Nephron progenitor cell (in vitro differentiated cells): ENCODE measurements around the gene EFCAB14.
"Not testable (repeated sequence)": the region's sequence is repeated elsewhere in the genome, so short reads cannot be mapped to it uniquely, and the experiment has no call there.

ENCODE experiments used
- DNase-seq: peaks from one replicate; pipeline ENCODE4 v3.0.0; 2021
- H3K27ac Mint-ChIP-seq: 2 replicates; pipeline ENCODE4 v1.8.0; 2021; ENCODE audit warnings: mild to moderate bottlenecking, moderate library complexity, mixed read lengths
- H3K27me3 Mint-ChIP-seq: 2 replicates; pipeline ENCODE4 v1.8.0; 2021; ENCODE audit warnings: mild to moderate bottlenecking, low read depth, mixed read lengths; ENCODE audit not compliant: poor library complexity
- H3K36me3 Mint-ChIP-seq: 2 replicates; pipeline ENCODE4 v1.8.0; 2021; ENCODE audit warnings: low read depth, mixed read lengths
- H3K4me1 Mint-ChIP-seq: 2 replicates; pipeline ENCODE4 v1.8.0; 2021; ENCODE audit warnings: mixed read lengths
- H3K4me3 Mint-ChIP-seq: 2 replicates; pipeline ENCODE4 v1.8.0; 2021; ENCODE audit warnings: mild to moderate bottlenecking, moderate library complexity, mixed read lengths
- H3K9me3 Mint-ChIP-seq: 2 replicates; pipeline ENCODE4 v1.8.0; 2021; ENCODE audit warnings: mild to moderate bottlenecking, moderate library complexity, mixed read lengths
- TF ChIP-seq, protein P1 (sequence below): fragments of 200-600 bp; sonication (generic); IDR thresholded peaks from 2 replicates; pipeline ENCODE4 v1.5.0; 2021; ENCODE audit warnings: antibody characterized with exemption

EFCAB14 gene

DNA sequence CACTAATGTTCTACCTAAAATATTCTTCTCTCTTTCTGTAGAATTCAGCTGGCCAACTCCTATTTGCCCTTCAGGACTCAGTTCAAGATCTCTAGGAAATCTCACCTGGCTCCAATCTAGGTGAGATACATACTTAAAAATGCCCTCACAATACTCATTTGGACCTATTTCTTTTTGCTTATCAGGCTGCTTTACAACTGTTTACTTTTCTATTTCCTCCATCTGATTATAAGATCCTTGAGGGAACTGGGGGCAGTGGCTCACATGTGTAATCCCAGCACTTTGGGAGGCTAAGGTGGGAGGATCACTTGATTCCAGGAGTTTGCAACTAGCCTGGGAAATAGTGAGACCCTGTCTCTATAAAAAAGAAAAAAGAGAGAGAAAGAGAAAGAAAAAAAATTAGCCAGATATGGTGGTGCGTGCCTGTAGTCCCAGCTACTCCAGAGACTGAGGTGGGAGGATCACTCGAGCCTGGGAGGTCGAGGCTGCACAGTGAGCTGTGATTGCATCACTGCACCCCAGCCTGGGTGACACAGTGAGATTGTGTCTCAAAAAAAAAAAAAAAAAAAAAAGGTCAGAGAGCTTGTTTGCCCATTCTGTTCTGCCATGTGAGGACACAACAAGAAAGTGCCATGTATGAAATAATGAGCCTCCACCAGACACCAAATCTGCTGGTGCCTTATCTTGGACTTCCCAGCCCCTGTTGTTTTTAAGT lies 14.8 kb downstream of the EFCAB14 start:
- peaks cover 45% of the 10 kb centered on the region for H3K36me3 Mint-ChIP-seq
- no peak for DNase-seq
- no peaks in the 10 kb centered on the region for H3K4me1 Mint-ChIP-seq
- H3K27ac Mint-ChIP-seq: no peak overlapping the region
- TF ChIP-seq, protein P1, sequence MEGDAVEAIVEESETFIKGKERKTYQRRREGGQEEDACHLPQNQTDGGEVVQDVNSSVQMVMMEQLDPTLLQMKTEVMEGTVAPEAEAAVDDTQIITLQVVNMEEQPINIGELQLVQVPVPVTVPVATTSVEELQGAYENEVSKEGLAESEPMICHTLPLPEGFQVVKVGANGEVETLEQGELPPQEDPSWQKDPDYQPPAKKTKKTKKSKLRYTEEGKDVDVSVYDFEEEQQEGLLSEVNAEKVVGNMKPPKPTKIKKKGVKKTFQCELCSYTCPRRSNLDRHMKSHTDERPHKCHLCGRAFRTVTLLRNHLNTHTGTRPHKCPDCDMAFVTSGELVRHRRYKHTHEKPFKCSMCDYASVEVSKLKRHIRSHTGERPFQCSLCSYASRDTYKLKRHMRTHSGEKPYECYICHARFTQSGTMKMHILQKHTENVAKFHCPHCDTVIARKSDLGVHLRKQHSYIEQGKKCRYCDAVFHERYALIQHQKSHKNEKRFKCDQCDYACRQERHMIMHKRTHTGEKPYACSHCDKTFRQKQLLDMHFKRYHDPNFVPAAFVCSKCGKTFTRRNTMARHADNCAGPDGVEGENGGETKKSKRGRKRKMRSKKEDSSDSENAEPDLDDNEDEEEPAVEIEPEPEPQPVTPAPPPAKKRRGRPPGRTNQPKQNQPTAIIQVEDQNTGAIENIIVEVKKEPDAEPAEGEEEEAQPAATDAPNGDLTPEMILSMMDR: no peak
- H3K27me3 Mint-ChIP-seq: no peaks in the 10 kb centered on the region
- H3K4me3 Mint-ChIP-seq: no peak overlapping the region
- no peaks in the 10 kb centered on the region for H3K9me3 Mint-ChIP-seq

DNA sequence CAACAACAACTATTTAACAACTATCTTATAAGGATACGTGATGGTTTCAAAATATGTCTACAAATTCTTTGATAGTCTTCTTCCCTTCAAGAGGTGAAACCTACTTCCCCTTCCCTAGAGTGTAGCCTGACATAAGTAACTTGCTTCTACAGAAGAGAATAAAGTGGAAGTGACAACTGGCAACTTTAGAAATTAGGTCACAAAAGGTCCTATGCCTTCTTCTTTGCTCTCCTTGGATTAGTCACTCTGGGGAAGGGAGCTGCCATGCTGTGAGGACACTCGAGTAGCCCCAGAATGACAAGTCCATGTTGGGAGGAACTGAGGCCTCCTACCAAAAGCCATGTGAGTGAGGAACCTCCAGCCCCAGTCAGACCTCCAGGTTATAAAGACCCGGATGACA lies 19.2 kb downstream of the EFCAB14 start:
- Mint-ChIP-seq H3K27ac (no peak overlapping the region), H3K27me3 (peaks cover 3% of the 10 kb centered on the region), H3K4me1 (no peaks in the 10 kb centered on the region), H3K9me3 (no peaks in the 10 kb centered on the region), H3K4me3 (no peak overlapping the region), H3K36me3 (peaks cover 33% of the 10 kb centered on the region)
- no peak for DNase-seq
- TF ChIP-seq, protein P1: no peak

DNA sequence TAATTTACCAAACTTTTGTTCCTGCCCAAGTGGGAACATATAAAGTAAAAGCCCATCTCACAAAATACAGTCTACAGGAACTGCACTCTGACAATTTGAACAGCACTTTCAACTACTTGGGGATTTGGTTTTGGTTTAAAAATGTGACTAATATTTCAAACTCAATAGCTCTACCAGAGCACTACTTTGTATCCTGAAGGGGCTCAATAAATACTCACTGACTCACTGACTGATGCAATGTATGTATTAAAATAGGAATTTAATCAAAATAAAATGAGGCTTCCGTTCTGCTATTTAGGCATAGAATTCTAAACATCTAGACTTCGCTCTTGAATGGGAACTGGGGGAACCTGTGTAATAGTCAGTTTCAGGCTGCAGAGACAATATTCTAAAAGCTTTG lies 21.9 kb downstream of the EFCAB14 start:
- no peak for DNase-seq
- peaks cover 24% of the 10 kb centered on the region for H3K36me3 Mint-ChIP-seq
- H3K4me3 Mint-ChIP-seq: no peak overlapping the region
- no peaks in the 10 kb centered on the region for H3K4me1 Mint-ChIP-seq
- TF ChIP-seq, protein P1: no peak
- no peak overlapping the region for H3K27ac Mint-ChIP-seq
- H3K9me3 Mint-ChIP-seq: no peaks in the 10 kb centered on the region
- peaks cover 3% of the 10 kb centered on the region for H3K27me3 Mint-ChIP-seq

DNA sequence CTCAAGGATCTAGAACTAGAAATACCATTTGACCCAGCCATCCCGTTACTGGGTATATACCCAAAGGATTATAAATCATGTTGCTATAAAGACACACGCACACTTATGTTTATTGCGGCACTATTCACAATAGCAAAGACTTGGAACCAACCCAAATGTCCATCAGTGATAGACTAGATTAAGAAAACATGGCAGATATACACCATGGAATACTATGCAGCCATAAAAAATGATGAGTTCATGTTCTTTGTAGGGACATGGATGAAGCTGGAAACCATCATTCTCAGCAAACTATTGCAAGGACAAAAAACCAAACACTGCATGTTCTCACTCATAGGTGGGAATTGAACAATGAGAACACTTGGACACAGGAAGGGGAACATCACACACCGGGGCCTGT lies 24.2 kb downstream of the EFCAB14 start:
- not testable (repeated sequence) for H3K27me3 Mint-ChIP-seq, H3K27ac Mint-ChIP-seq, H3K4me3 Mint-ChIP-seq, H3K9me3 Mint-ChIP-seq, DNase-seq, H3K4me1 Mint-ChIP-seq
- H3K36me3 Mint-ChIP-seq: peaks cover 38% of the 10 kb centered on the region

DNA sequence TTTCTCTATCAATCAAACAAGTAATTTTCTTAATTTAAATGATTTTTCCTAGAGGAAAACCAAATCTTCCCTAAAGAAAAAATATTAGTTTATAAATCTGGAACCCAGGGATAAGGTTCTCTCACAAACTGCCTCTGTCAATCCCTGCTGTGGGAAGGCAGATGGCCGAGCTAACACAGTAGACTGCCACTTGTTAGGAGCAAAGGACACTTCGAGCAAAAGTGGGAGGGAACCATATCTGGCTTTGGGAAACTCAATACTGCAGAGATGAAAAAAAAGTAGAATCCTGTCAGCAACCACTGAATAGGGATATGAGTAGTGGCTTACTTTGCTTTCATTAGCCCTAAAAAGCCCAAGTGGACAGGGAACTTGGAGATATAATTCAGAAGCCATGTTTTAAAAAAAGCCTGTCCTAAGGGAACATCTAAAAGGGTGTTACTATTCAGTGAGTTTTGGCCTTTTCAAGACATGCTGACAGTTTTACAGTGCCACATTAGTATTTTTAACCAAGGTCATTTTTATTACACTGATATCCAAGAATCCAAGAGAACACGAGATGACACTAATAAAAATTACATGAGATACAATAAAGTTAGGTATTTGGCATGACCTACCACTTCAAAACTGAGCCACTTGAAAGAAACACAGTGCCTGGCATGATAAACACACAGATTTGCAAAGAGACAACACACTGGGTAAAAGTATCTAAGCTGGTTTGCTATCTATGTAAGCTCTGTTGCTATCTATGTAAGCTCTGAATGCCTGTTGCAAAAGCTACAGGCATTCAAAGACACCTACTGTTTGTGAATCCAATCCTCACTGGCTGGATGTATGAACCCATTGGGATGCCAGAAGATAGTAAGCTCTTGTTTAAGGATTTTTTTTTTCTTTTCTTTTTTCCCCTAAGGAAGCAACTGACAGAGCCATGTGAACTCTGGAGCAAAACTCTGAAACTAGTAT lies 25.8 kb downstream of the EFCAB14 start:
- no peak overlapping the region for H3K4me3 Mint-ChIP-seq
- peaks cover 7% of the 10 kb centered on the region for H3K4me1 Mint-ChIP-seq
- H3K27me3 Mint-ChIP-seq: peaks cover 3% of the 10 kb centered on the region
- peaks cover 45% of the 10 kb centered on the region for H3K36me3 Mint-ChIP-seq
- TF ChIP-seq, protein P1: no peak
- no peak for DNase-seq
- no peak overlapping the region for H3K27ac Mint-ChIP-seq
- H3K9me3 Mint-ChIP-seq: no peaks in the 10 kb centered on the region

DNA sequence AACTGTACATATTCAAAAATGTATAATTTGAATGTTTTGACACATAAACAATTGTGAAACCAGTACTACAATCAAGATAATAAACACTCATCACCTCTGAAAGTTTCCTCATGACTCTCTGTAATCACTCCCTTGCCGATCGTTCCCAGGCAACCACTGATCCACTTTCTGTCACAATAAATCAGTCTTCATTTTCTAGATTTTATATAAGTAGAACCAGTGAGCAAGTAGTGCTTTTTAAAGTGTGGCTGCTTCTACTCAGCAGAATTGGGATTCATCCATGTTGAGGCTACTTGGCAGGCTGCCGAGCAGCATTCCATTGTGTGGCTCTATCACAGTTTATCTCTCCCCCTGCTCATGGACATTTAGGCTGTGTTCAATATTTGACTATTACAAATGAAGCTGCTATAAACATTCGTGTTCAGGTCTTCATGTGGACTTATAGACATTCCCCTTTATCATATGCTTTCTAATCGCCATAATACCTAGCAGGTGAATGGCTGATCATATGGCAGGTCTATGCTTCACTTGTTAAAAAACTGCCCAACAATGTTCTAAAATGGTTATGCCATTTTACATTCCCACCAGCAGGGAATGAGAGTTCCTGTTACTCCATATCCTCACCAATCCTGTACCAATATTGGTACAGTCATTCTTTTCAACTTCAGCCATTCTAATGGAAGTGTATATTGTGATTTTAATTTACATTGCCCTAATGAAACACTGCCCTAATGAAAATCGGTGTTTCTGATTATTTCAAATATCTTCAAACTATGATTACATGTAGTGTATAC lies 26.7 kb downstream of the EFCAB14 start:
- Mint-ChIP-seq H3K4me1 (peaks cover 7% of the 10 kb centered on the region), H3K27me3 (peaks cover 3% of the 10 kb centered on the region), H3K4me3 (no peak overlapping the region), H3K9me3 (no peaks in the 10 kb centered on the region), H3K36me3 (peaks cover 48% of the 10 kb centered on the region), H3K27ac (no peak overlapping the region)
- TF ChIP-seq, protein P1: no peak
- no peak for DNase-seq
